H9 (cell line): ENCODE measurements around the gene ACOX3. TPM values are rescaled to one million over a fixed set of nuclear protein-coding genes. Genes with fewer than 3 reads are reported as not detected.

Experiments
- DNase-seq: peaks from one replicate; pipeline ENCODE4 v3.0.0-alpha.2; 2017
- H2AFZ ChIP-seq: one replicate; pipeline ENCODE4 v1.6.1; 2013; ENCODE audit warnings: mild to moderate bottlenecking, low read length, control low read depth, moderate library complexity
- H2AK5ac ChIP-seq: 2 replicates; pipeline ENCODE4 v1.6.1; 2013; ENCODE audit warnings: low read length, control low read depth, mixed read lengths; ENCODE audit not compliant: insufficient read length
- H2BK120ac ChIP-seq: one replicate; pipeline ENCODE4 v1.6.1; 2013; ENCODE audit warnings: low read depth, mild to moderate bottlenecking, low read length, control low read depth, inconsistent platforms; ENCODE audit not compliant: poor library complexity, severe bottlenecking
- H2BK12ac ChIP-seq: 2 replicates; pipeline ENCODE4 v1.6.1; 2013; ENCODE audit warnings: low read length, control low read depth, mixed read lengths, low read depth; ENCODE audit not compliant: insufficient read length
- H2BK15ac ChIP-seq: 2 replicates; pipeline ENCODE4 v1.6.1; 2013; ENCODE audit warnings: low read depth, low read length, control low read depth
- H2BK20ac ChIP-seq: one replicate; pipeline ENCODE4 v1.6.1; 2013; ENCODE audit warnings: low read depth, mild to moderate bottlenecking, low read length, control low read depth, inconsistent platforms; ENCODE audit not compliant: poor library complexity, severe bottlenecking
- H2BK5ac ChIP-seq: 2 replicates; pipeline ENCODE4 v1.6.1; 2013; ENCODE audit warnings: low read length, control low read depth, mixed read lengths; ENCODE audit not compliant: insufficient read length
- H3K14ac ChIP-seq: 2 replicates; pipeline ENCODE4 v1.6.1; 2013; ENCODE audit warnings: low read length, control low read depth; ENCODE audit not compliant: insufficient read depth
- H3K18ac ChIP-seq: 2 replicates; pipeline ENCODE4 v1.6.1; 2013; ENCODE audit warnings: low read depth, mild to moderate bottlenecking, mixed read lengths, low read length, control low read depth; ENCODE audit not compliant: insufficient read length
- H3K23ac ChIP-seq: 2 replicates; pipeline ENCODE4 v1.6.1; 2013; ENCODE audit warnings: low read length, control low read depth, mixed read lengths, low read depth; ENCODE audit not compliant: insufficient read length
- H3K23me2 ChIP-seq: 2 replicates; pipeline ENCODE4 v1.6.1; 2013; ENCODE audit warnings: low read depth, mild to moderate bottlenecking, mixed read lengths, low read length, control low read depth; ENCODE audit not compliant: insufficient read length, poor library complexity, severe bottlenecking
- H3K27ac ChIP-seq: 2 replicates; pipeline ENCODE4 v1.5.1; 2013; ENCODE audit warnings: low read length, control low read depth, mixed read lengths, low read depth; ENCODE audit not compliant: insufficient read length
- H3K27me3 ChIP-seq: 2 replicates; pipeline ENCODE4 v1.6.1; 2013; ENCODE audit warnings: low read length, control low read depth, inconsistent platforms; ENCODE audit not compliant: insufficient read depth
- H3K4ac ChIP-seq: 2 replicates; pipeline ENCODE4 v1.6.1; 2013; ENCODE audit warnings: low read depth, mild to moderate bottlenecking, control low read depth, inconsistent platforms, low read length, moderate library complexity
- H3K4me1 ChIP-seq: 2 replicates; pipeline ENCODE4 v1.6.1; 2013; ENCODE audit warnings: low read length, control low read depth, inconsistent platforms; ENCODE audit not compliant: insufficient read depth
- H3K4me2 ChIP-seq: 2 replicates; pipeline ENCODE4 v1.6.1; 2013; ENCODE audit warnings: low read length, control low read depth, mixed read lengths; ENCODE audit not compliant: insufficient read length, insufficient read depth
- H3K56ac ChIP-seq: 2 replicates; pipeline ENCODE4 v1.6.1; 2013; ENCODE audit warnings: low read depth, mild to moderate bottlenecking, mixed read lengths, low read length, control low read depth; ENCODE audit not compliant: insufficient read length
- H3K79me1 ChIP-seq: 2 replicates; pipeline ENCODE4 v1.6.1; 2013; ENCODE audit warnings: low read depth, mild to moderate bottlenecking, moderate library complexity, low read length, control low read depth, inconsistent platforms; ENCODE audit not compliant: insufficient read depth, poor library complexity, severe bottlenecking
- H3K79me2 ChIP-seq: 2 replicates; pipeline ENCODE4 v1.6.1; 2013; ENCODE audit warnings: low read length, control low read depth, inconsistent platforms; ENCODE audit not compliant: insufficient read depth
- H3K9ac ChIP-seq: 2 replicates; pipeline ENCODE4 v1.6.1; 2013; ENCODE audit warnings: low read length, control low read depth, mixed read lengths; ENCODE audit not compliant: insufficient read length; ENCODE audit errors: extremely low read depth
- H3K9me3 ChIP-seq: one replicate; pipeline ENCODE4 v1.6.1; 2013; ENCODE audit warnings: low read depth, low read length, inconsistent platforms; ENCODE audit not compliant: control insufficient read depth
- H3T11ph ChIP-seq: one replicate; pipeline ENCODE4 v1.6.1; 2013; ENCODE audit warnings: mild to moderate bottlenecking, low read length, control low read depth, inconsistent platforms
- H4K20me1 ChIP-seq: one replicate; pipeline ENCODE4 v1.6.1; 2013; ENCODE audit not compliant: control insufficient read depth, insufficient read length, insufficient read depth
- H4K5ac ChIP-seq: 2 replicates; pipeline ENCODE4 v1.6.1; 2013; ENCODE audit warnings: low read depth, mild to moderate bottlenecking, mixed read lengths, low read length, control low read depth; ENCODE audit not compliant: insufficient read length
- H4K8ac ChIP-seq: replicated peaks from 2 replicates; pipeline ENCODE4 v1.6.1; 2013; ENCODE audit warnings: low read length, control low read depth, mixed read lengths, low read depth; ENCODE audit not compliant: insufficient read length
- H4K91ac ChIP-seq: 2 replicates; pipeline ENCODE4 v1.6.1; 2013; ENCODE audit warnings: low read depth, mild to moderate bottlenecking, moderate library complexity, mixed read lengths, low read length, control low read depth; ENCODE audit not compliant: insufficient read length
- H3K27ac Mint-ChIP-seq, 3 experiments: 2 replicates in 2 of 3; 3 replicates in 1 of 3; pipeline ENCODE4 v1.8.0; 2020 to 2021; ENCODE audit warnings: mixed read lengths in 3 of 3, mild to moderate bottlenecking in 1 of 3, moderate library complexity in 1 of 3
- H3K27me3 Mint-ChIP-seq: 2 replicates; pipeline ENCODE4 v1.8.0; 2021; ENCODE audit warnings: low read depth, mild to moderate bottlenecking, moderate library complexity, mixed read lengths
- H3K36me3 Mint-ChIP-seq, 3 experiments: 2 replicates in 2 of 3; 3 replicates in 1 of 3; pipeline ENCODE4 v1.8.0; 2020 to 2021; ENCODE audit warnings: low read depth in 3 of 3, mixed read lengths in 3 of 3; ENCODE audit not compliant: insufficient read depth in 1 of 3
- H3K4me1 Mint-ChIP-seq, 2 experiments: 2 replicates each; pipeline ENCODE4 v1.8.0; 2020; ENCODE audit warnings: mixed read lengths in 2 of 2
- H3K4me3 Mint-ChIP-seq, 2 experiments: 2 replicates in 1 of 2; 3 replicates in 1 of 2; pipeline ENCODE4 v1.8.0; 2020 to 2021; ENCODE audit warnings: mild to moderate bottlenecking in 2 of 2, mixed read lengths in 2 of 2, moderate library complexity in 1 of 2
- H3K9me3 Mint-ChIP-seq, 2 experiments: 2 replicates in 1 of 2; 3 replicates in 1 of 2; pipeline ENCODE4 v1.8.0; 2020; ENCODE audit warnings: mild to moderate bottlenecking in 2 of 2, mixed read lengths in 2 of 2, moderate library complexity in 1 of 2
- WGBS: extraction: QIAGEN DNeasy Blood & Tissue Kit; methylation state at CpG from one replicate; pipeline ENCODE4 v1.1.7; 2013; ENCODE audit warnings: missing lambda C conversion rate, low lambda C conversion rate, mixed read lengths; ENCODE audit not compliant: insufficient read length; ENCODE audit errors: extremely low coverage; 5-methylcytosine and 5-hydroxymethylcytosine counted together
- total RNA-seq: library from RNA; stranded (reverse); gene quantifications from 2 replicates; pipeline ENCODE4 v1.2.1, GENCODE V29; 2021
- TF ChIP-seq, protein P1 (sequence below): fragments of 200-600 bp; sonication (generic); conservative IDR thresholded peaks from 3 replicates; pipeline ENCODE4 v1.8.0; 2021; ENCODE audit warnings: antibody characterized with exemption, mild to moderate bottlenecking

The ACOX3 gene
- total RNA-seq, 1 experiment from 2014 or later, result 13.8 TPM

DNA sequence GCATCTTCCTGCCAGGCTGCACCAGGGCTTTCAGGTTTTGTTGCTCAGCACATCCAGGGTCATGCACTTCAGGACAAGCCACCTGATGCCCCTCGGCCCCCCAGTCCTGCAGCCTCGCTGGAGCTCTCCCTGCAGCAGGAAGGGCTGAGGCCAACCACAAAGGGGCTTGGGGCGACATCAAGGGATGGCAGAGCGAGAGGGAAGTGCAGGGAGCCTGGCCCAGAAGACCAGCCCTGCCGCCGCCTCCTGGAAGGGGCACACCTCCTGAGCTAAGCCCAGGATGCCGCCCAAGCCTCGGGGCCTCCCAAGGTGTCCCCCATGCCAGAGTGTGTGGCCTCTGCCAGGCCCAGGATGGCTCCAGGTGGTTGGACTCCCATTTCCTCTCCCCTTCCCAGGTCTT lies 37.2 kb upstream of the ACOX3 start:
- Histone ChIP-seq H3K9me3 (no peaks in the 10 kb centered on the region), H4K8ac (no peak overlapping the region), H2BK20ac (no peak overlapping the region), H3K27me3 (no peaks in the 10 kb centered on the region), H4K20me1 (no peaks in the 10 kb centered on the region), H3K14ac (no peak overlapping the region), H3K9ac (no peak overlapping the region), H3K4me2 (no peak overlapping the region), H3K18ac (no peak overlapping the region), H2BK15ac (no peak overlapping the region), H3K4me1 (no peaks in the 10 kb centered on the region), H2AFZ (no peak overlapping the region), H3K27ac (no peak overlapping the region), H3T11ph (no peak overlapping the region), H3K4ac (no peak overlapping the region), H2BK12ac (no peak overlapping the region), H3K79me1 (no peaks in the 10 kb centered on the region), H4K91ac (no peak overlapping the region), H2BK5ac (no peak overlapping the region), H3K56ac (no peak overlapping the region), H4K5ac (no peak overlapping the region), H3K23me2 (no peaks in the 10 kb centered on the region), H3K23ac (no peak overlapping the region), H2AK5ac (no peak overlapping the region), H3K79me2 (no peaks in the 10 kb centered on the region), H2BK120ac (no peak overlapping the region)
- Mint-ChIP-seq H3K4me3 (no peak overlapping the region), H3K4me1 (peaks cover 35 to 36% of the 10 kb centered on the region in 2 experiments), H3K27ac (peak overlapping the region in 1 of 3 experiments; percentile 73; a peak in 2 of 7 replicates), H3K27me3 (no peaks in the 10 kb centered on the region), H3K9me3 (no peaks in the 10 kb centered on the region), H3K36me3 (peaks cover 6 to 23% (median 22%) of the 10 kb centered on the region in 3 experiments; a peak in 6 of 7 replicates)
- no CpG with 5 or more reads among the region's 8 CpGs for WGBS
- DNase-seq, result no peak
- TF ChIP-seq, protein P1, sequence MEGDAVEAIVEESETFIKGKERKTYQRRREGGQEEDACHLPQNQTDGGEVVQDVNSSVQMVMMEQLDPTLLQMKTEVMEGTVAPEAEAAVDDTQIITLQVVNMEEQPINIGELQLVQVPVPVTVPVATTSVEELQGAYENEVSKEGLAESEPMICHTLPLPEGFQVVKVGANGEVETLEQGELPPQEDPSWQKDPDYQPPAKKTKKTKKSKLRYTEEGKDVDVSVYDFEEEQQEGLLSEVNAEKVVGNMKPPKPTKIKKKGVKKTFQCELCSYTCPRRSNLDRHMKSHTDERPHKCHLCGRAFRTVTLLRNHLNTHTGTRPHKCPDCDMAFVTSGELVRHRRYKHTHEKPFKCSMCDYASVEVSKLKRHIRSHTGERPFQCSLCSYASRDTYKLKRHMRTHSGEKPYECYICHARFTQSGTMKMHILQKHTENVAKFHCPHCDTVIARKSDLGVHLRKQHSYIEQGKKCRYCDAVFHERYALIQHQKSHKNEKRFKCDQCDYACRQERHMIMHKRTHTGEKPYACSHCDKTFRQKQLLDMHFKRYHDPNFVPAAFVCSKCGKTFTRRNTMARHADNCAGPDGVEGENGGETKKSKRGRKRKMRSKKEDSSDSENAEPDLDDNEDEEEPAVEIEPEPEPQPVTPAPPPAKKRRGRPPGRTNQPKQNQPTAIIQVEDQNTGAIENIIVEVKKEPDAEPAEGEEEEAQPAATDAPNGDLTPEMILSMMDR, result no peak
